Activated CD4-positive, alpha-beta T cell treated with anti-CD3 and anti-CD28 coated beads for 24 hours (primary cell): ENCODE results near the gene SYNDIG1.

Experiments used
- DNase-seq, 2 donors: peaks; one replicate each; pipeline ENCODE4 v3.0.0-alpha.2; 2020; ENCODE audit warnings: low read depth in 2 of 2

SYNDIG1 gene

GRCh38 chr20:24658920-24659660, 189.7 kb downstream of the SYNDIG1 start:
- DNase-seq, result no peak

GRCh38 chr20:24659835-24660234, 190.4 kb downstream of the SYNDIG1 start:
- no peak for DNase-seq

- DNase-seq, result no peak
These were observed 191.2 kb downstream of the SYNDIG1 start for GRCh38 chr20:24660651-24661050.

- DNase-seq, result no peak
These were observed 191.8 kb downstream of the SYNDIG1 start for GRCh38 chr20:24661255-24661654.

- DNase-seq, result no peak
These were observed 192.9 kb downstream of the SYNDIG1 start for GRCh38 chr20:24662322-24662721.

GRCh38 chr20:24662752-24663365, 193.4 kb downstream of the SYNDIG1 start:
- DNase-seq, result no peak

GRCh38 chr20:24663496-24663895, 194.1 kb downstream of the SYNDIG1 start:
- DNase-seq, result no peak

GRCh38 chr20:24664266-24664986, 195.0 kb downstream of the SYNDIG1 start:
- DNase-seq, result no peak

GRCh38 chr20:24665196-24665595, 195.8 kb downstream of the SYNDIG1 start:
- no peak for DNase-seq

- DNase-seq, result no peak
These were observed 196.3 kb downstream of the SYNDIG1 start for GRCh38 chr20:24665741-24666191.

GRCh38 chr20:24667689-24668383, 198.4 kb downstream of the SYNDIG1 start:
- DNase-seq, result no peak

GRCh38 chr20:24668384-24668702, 198.9 kb downstream of the SYNDIG1 start:
- no peak for DNase-seq

GRCh38 chr20:24668791-24669190, 199.4 kb downstream of the SYNDIG1 start:
- no peak for DNase-seq

- DNase-seq, result no peak
These were observed 200.3 kb downstream of the SYNDIG1 start for GRCh38 chr20:24669701-24670100.

- no peak for DNase-seq
These were observed 201.0 kb downstream of the SYNDIG1 start for GRCh38 chr20:24670341-24670872.

- DNase-seq, result no peak
These were observed 201.6 kb downstream of the SYNDIG1 start for GRCh38 chr20:24670981-24671380.

GRCh38 chr20:24672181-24672880, 202.9 kb downstream of the SYNDIG1 start:
- no peak for DNase-seq

GRCh38 chr20:24672886-24673677, 203.7 kb downstream of the SYNDIG1 start:
- DNase-seq, result no peak

- DNase-seq, result no peak
These were observed 204.5 kb downstream of the SYNDIG1 start for GRCh38 chr20:24673678-24674570.
